K562 (cell line): ENCODE results near the gene TESK2. TPM values are rescaled to one million over a fixed set of nuclear protein-coding genes. Genes with fewer than 3 reads are reported as not detected.

Experiments
- CEBPG ChIP-seq, 3 experiments: fragments of 200-800 bp in 1 of 3; sonication (Bioruptor generic) in 1 of 3; sonication (generic) in 1 of 3; formaldehyde crosslinking in 1 of 3; IDR thresholded peaks in 2 of 3; conservative IDR thresholded peaks in 1 of 3; 2 replicates each; pipeline versions ENCODE4 v1.6.1 to v1.8.0; 2016 to 2022; ENCODE audit warnings: missing compliant biosample characterization in 2 of 3, missing genetic modification characterization in 2 of 3, mild to moderate bottlenecking in 1 of 3, missing genetic modification reagents in 1 of 3
- CTBP1 ChIP-seq: fragments of 450-650 bp; IDR thresholded peaks from 2 replicates; pipeline ENCODE4 v1.6.1; 2016; ENCODE audit warnings: borderline replicate concordance
- E2F4 ChIP-seq: sonication (generic); formaldehyde crosslinking; IDR thresholded peaks from 2 replicates; pipeline ENCODE4 v1.8.0; 2022; ENCODE audit warnings: mild to moderate bottlenecking, low read depth, missing genetic modification reagents
- EGR1 ChIP-seq: fragments of 450-650 bp; conservative IDR thresholded peaks from 2 replicates; pipeline ENCODE4 v1.6.1; 2017; ENCODE audit warnings: mild to moderate bottlenecking
- FUS ChIP-seq: fragments of 200-400 bp; formaldehyde crosslinking; optimal IDR thresholded peaks from 2 replicates; pipeline ENCODE3; 2017; ENCODE audit warnings: low read depth, low read length
- KDM1A ChIP-seq, 2 experiments: fragments of 450-650 bp; IDR thresholded peaks; 2 replicates each; pipeline ENCODE4 v1.6.1; 2016; ENCODE audit warnings: mild to moderate bottlenecking in 2 of 2
- MAFG ChIP-seq: fragments of 450-650 bp; conservative IDR thresholded peaks from 2 replicates; pipeline ENCODE4 v1.6.1; 2016; ENCODE audit warnings: missing genetic modification characterization, missing compliant biosample characterization
- MEIS2 ChIP-seq: fragments of 450-650 bp; IDR thresholded peaks from 2 replicates; pipeline ENCODE4 v1.6.1; 2014; ENCODE audit warnings: mild to moderate bottlenecking; ENCODE audit not compliant: partially characterized antibody
- PBX2 ChIP-seq, 2 experiments: IDR thresholded peaks in 1 of 2; conservative IDR thresholded peaks in 1 of 2; 2 replicates each; pipeline ENCODE4 v1.6.1; 2016; ENCODE audit warnings: low read depth in 2 of 2, mild to moderate bottlenecking in 1 of 2, missing compliant biosample characterization in 1 of 2, missing genetic modification characterization in 1 of 2, moderate library complexity in 1 of 2
- VEZF1 ChIP-seq: fragments of 200-800 bp; sonication (Bioruptor generic); IDR thresholded peaks from 2 replicates; pipeline ENCODE4 v1.6.1; 2017; ENCODE audit warnings: missing genetic modification characterization, missing compliant biosample characterization
- ZNF134 ChIP-seq: fragments of 250-450 bp; sonication (Bioruptor Pico); conservative IDR thresholded peaks from 2 replicates; pipeline ENCODE4 v1.4.0; 2020
- polyA plus RNA-seq, 8 experiments: library from polyadenylated mRNA; depleted of rRNA in 4 of 8; stranded (reverse) in 5 of 8; unstranded in 3 of 8; fragments of >200 nt; fragmentation: Nextera tagmentation in 2 of 8; fragmentation: Illumina TruSeq in 1 of 8; extraction: Ambion mirVana in 2 of 8; extraction: Trizol in 1 of 8; gene quantifications; 2 replicates each; pipeline versions ENCODE4 v1.2.1 to v1.2.3, GENCODE V29; 2011 to 2014; ENCODE audit warnings: inconsistent platforms in 1 of 8, missing spikeins in 1 of 8
- total RNA-seq, 7 experiments: library from RNA; depleted of rRNA in 6 of 7; stranded (reverse); fragments of >200 nt in 6 of 7; fragmentation: Illumina TruSeq in 2 of 7; extraction: Trizol in 2 of 7; gene quantifications; 2 replicates each; pipeline versions ENCODE4 v1.2.1 to v1.2.3, GENCODE V29; 2011 to 2021; ENCODE audit warnings: low replicate concordance in 1 of 7
- TF ChIP-seq, protein P1 (sequence below): fragments of 450-650 bp; IDR thresholded peaks from 2 replicates; pipeline ENCODE4 v1.6.1; 2014; ENCODE audit warnings: low read depth, mild to moderate bottlenecking, moderate library complexity, borderline replicate concordance
- TF ChIP-seq, protein P2 (sequence below), 2 experiments: fragments of 450-650 bp in 1 of 2; sonication (generic) in 1 of 2; formaldehyde crosslinking in 1 of 2; IDR thresholded peaks in 1 of 2; conservative IDR thresholded peaks in 1 of 2; 2 replicates each; pipeline versions ENCODE4 v1.6.1 to v1.8.1; 2016 to 2023; ENCODE audit warnings: mild to moderate bottlenecking in 2 of 2, moderate library complexity in 2 of 2, inconsistent platforms in 1 of 2, missing genetic modification reagents in 1 of 2

Gene TESK2
- total and polyA plus RNA-seq, 9 of the 15 experiments (the other 6 are each of a cell fraction or from before 2014, with no cell fraction given): 1.6 to 5.3 (median 3.7) TPM

DNA sequence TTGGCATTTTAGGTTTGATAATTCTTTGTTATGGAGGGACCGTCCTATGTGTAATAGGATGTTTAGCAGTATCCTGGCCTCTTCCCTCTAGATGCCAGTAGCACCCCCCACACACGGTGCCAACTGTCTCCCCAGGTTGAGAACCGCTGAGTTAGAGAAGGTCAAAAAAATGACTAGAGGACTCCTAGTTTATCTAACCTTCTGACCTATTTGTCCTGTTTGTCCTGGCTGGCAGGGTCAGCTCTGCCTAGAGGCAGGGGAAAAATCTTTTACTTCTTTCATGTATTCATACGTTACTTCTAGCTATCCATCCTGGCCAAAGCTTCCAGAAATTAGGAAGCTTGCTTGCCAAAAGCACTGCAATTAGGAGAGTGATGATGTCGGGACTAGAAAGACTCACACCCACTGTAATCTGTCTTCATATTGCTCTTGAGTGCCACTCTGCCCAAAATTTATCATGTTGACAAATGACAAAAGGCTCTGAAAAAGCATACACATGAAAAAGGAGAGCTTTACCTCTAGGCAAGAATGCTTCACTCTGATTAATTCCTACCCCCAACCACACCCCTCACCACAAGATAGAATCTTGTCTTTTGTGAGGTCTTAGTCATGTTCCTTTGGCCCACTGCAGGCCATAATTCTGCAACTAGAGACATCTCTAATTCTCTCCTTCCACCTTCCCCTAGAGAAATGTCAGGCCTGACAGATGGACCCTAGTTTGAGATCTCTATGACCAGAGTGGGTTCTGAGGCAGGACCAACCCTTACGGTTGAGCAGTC lies 45.2 kb upstream of the TESK2 start (continued):
- TF ChIP-seq, protein P1, sequence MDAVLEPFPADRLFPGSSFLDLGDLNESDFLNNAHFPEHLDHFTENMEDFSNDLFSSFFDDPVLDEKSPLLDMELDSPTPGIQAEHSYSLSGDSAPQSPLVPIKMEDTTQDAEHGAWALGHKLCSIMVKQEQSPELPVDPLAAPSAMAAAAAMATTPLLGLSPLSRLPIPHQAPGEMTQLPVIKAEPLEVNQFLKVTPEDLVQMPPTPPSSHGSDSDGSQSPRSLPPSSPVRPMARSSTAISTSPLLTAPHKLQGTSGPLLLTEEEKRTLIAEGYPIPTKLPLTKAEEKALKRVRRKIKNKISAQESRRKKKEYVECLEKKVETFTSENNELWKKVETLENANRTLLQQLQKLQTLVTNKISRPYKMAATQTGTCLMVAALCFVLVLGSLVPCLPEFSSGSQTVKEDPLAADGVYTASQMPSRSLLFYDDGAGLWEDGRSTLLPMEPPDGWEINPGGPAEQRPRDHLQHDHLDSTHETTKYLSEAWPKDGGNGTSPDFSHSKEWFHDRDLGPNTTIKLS: no peak
- TF ChIP-seq CTBP1 (peak; percentile 24; the same call in 1 of the 2 replicates), EGR1 (no peak), KDM1A (IDR thresholded peaks at IDR 0.05) (peak; percentile 75 to 80), PBX2 (CRISPR knock-in tag; IDR thresholded peaks at IDR 0.05; ENCODE audit: low read depth) (no peak), PBX2 (tag; conservative IDR thresholded peaks at IDR 0.05; ENCODE audit: low read depth) (peak; percentile 84), VEZF1 (CRISPR knock-in tag) (peak; percentile 48; the same call in 1 of the 2 replicates), FUS (no peak), MAFG (peak; percentile 32; the same call in 1 of the 2 replicates), ZNF134 (CRISPR knock-in tag) (0 out of 2 replicates have a peak, but pooled peaks have one; percentile 20), MEIS2 (peak; percentile 74), CEBPG (CRISPR knock-in tag; IDR thresholded peaks at IDR 0.05) (no peak), CEBPG (tag; conservative IDR thresholded peaks at IDR 0.05 in 1 of 2, IDR thresholded peaks at IDR 0.05 in 1 of 2) (no peak), E2F4 (CRISPR knock-in tag) (no peak)
- TF ChIP-seq, protein P2, sequence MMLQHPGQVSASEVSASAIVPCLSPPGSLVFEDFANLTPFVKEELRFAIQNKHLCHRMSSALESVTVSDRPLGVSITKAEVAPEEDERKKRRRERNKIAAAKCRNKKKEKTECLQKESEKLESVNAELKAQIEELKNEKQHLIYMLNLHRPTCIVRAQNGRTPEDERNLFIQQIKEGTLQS (IDR thresholded peaks at IDR 0.05): peak; percentile 18; the same call in 1 of the 2 replicates
- TF ChIP-seq, protein P2 (CRISPR knock-in tag; conservative IDR thresholded peaks at IDR 0.05): no peak
